GM10266 (cell line): ENCODE measurements around the gene NR6A1.
"Not testable (repeated sequence)": the region's sequence is repeated elsewhere in the genome, so short reads cannot be mapped to it uniquely, and the experiment has no call there.

Experiments
- DNase-seq: peaks from one replicate; pipeline ENCODE4 v3.0.0; 2012; ENCODE audit errors: extremely low spot score
- CTCF ChIP-seq: IDR thresholded peaks from 2 replicates; pipeline ENCODE4 v1.5.1; 2012; ENCODE audit warnings: mild to moderate bottlenecking, low read depth; ENCODE audit not compliant: control insufficient read depth, insufficient read depth; ENCODE audit errors: missing control alignments

NR6A1 gene

GRCh38 chr9:124774129-124774978 lies 3.2 kb upstream of the NR6A1 start:
- TF ChIP-seq CTCF, result peak; percentile 90
- DNase-seq, result peak; percentile 95

- TF ChIP-seq CTCF, result no peak
- DNase-seq, result no peak
These were observed 2.5 kb upstream of the NR6A1 start for GRCh38 chr9:124773473-124774128.

- not testable (repeated sequence) for DNase-seq
These were observed 1.8 kb upstream of the NR6A1 start for GRCh38 chr9:124772877-124773276.

- peak; percentile 91 for TF ChIP-seq CTCF
- peak; percentile 71 for DNase-seq
These were observed 962 bp upstream of the NR6A1 start for GRCh38 chr9:124771867-124772679.

- DNase-seq, result peak; percentile 76
These were observed 621 bp downstream of the NR6A1 start for GRCh38 chr9:124770359-124771020.

GRCh38 chr9:124769549-124770358 lies 1.4 kb downstream of the NR6A1 start:
- TF ChIP-seq CTCF, result no peak
- DNase-seq, result no peak

More at GRCh38 chr9:124770359-124771020, 621 bp downstream of the NR6A1 start:
- TF ChIP-seq CTCF, result no peak
